GM21529 (cell line): ENCODE data around the gene MST1.

Experiments used
- ATAC-seq: cut with Tn5 transposase; IDR thresholded peaks from one replicate; pipeline ENCODE4 v1.9.1; 2021; ENCODE audit not compliant: unreplicated experiment

The MST1 gene

DNA sequence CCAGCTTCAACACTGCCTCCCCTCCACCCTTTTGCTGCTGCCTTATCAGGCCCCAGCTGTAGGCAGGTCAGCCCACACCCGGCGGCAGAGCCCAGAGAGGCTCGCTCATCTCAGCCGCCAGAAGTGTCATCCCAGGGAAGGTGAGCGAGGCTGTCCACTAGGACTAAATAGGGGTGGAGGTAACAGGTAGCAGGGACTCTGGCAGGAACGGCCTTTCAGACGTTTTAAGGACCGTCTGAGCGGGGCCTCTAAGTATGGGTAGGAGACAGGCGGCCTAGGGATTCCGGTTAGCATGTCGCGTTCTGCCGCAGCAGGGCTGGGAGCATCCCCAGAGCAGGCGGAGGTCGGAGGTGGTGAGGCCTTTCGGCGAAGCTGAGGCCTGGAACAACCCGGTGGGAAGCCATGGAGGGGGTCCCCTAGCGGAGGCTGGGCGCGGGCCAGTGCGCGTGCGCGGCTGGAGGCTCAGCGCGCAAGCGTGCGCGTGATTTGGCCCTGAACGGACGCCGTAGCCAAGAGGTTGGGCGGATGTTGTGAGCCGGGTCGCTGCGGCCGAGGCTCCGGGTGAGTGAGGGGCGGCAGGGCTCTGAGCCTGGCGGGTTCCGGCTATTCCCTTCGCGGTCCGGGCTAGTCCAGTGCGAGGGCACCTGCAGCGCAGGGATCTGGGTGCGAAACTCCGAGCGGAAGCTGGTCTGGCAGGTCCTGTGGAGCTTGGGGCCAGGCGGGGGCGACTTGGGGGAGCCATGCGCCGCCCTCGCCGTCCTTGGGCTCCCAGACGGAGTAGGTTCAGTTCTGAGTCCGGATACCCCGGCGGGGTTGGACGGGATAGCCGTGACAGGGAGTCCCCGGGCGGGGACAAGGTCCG lies at the start of gene MST1, which contains the start of gene RNF123:
Gene MST1 (minus strand): TSS at position 429 of the 862 bp plus-strand sequence. CDS start 783 bp downstream, outside the sequence.
Gene RNF123 (plus strand): TSS at position 512 of the 862 bp plus-strand sequence. CDS start 1,609 bp downstream, outside the sequence.
- peak; percentile 64 for ATAC-seq

DNA sequence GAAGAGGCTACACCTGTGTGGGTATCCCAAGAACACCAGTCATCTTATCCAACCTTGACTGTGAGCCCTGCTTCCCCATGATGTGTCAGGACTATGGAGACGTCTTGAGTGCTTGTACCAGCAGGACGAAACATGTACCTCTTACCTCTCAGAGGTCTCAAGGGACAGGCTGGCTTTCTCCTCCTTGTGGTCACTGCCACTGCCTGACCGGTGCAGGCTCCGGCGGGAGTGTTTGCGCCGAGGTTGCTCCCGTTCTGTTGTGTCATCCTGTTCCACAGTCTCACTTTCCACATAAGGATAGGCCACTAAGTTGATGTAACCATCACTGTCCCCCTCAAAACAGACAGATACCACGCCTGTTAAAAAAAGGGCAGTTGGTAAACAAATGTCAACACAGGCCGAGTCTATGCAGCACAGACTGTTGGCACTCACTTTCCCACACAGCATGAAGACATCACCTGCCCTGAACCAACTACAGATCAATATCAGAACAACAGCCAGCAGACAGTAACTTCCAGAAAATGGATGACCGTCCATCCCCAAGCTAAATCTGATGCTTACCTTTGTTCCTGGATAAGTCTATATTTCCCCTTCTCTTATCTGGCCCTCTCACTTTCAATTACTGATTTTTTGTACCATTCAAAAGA lies 48.9 kb upstream of the MST1 start:
- ATAC-seq = no peak

DNA sequence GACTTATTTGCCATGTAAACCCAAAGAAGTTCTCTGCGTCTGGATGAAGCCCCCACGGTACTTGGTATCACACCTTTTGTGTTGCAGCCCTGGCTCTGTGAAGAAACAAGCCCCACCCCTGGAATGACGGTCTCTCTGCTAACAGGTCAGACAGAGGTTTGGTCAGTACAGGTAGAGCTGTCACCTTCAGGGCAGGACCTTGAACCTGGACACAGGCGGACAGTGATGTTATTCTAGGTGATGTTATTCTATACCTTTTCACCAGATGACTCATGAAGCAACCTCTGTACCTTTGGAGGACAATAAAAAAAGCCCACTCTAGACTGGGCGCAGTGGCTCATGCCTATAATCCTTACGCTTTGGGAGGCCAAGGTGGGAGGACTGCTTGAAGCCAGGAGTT lies 45.5 kb upstream of the MST1 start:
- ATAC-seq = no peak

DNA sequence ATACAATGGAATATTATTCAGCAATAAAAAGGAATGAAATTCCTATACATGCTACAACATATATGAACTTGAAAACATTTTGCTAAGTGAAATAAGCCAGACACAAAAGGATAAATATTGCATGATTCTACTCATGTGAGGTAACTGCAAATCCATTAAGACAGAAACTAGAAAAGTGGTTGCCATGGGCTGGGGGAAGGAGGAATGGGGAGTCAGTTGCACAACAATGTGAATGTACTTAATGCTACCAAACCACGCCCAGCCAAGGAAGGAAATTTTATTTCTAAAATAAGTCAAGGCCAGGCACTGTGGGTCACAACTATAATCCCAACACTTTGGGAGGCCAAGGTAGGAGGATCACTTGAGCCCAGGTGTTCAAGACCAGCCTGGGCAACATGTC lies 44.3 kb upstream of the MST1 start:
- no peak for ATAC-seq

DNA sequence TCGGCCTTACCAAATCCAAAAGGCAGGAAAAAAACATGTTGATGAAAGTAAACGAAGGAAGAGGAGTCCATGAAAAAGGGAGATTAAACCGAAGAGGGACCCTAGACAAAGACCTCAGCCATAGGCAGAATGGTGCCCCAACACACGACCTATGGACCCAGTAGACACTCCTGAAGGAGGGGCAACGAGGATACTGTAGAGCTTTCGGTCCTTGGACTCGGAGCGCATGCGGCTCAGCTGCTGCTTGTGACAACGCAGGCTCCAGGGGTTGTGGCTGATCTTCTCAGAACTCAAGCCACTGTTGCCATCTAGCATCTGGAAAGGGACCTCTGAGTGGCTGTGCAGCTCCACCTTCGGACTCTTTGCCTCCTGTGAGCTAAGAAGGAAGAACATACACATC lies 43.3 kb upstream of the MST1 start:
- no peak for ATAC-seq

DNA sequence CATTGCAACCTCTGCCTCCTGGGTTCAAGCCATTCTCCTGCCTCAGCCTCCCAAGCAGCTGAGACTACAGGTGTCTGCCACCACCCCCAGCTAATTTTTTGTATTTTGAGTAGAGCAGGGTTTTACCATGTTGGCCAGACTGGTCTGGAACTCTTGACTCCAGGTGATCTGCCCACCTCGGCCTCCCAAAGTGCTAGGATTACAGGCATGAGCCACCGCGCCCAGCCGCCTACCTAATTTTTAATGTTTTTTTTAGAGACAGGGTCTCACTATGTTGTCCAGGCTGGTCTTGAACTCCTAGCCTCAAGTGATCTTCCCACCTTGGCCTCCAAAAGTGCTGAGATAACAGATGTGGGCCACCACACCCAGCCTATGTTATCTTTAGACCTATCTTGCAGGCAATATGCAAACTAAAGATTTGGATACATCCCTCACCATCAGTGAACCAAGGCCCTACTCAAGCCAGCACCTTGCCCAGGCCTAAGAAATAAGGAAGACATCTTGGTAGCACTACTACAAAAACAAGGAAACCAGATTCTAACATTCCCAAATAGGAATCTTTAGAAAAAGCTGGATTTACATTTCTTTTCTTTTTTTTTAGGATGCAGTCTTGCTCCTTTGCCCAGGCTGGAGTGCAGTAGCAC lies 40.8 kb upstream of the MST1 start:
- ATAC-seq = no peak

DNA sequence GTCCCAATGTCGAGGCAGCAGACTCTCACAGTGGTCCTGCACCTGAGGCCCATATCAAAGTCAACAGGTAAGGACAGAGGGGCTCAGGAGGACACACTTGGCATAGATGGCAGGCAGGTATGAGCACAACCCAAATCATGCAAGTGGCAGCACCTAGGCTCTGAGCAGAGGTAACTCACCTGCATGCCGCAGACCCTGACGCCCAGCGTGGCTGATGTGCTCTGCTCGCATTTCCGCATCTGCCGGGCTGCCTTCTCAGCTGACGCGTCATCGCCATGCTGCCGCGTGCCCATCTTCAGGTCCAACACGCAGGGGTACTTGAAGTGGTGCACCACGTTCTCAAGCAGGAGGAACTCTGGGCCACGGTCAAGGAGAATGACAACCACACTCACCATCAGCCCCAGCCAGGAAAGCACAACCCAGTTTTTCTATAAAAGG lies 38.7 kb upstream of the MST1 start:
- no peak for ATAC-seq

DNA sequence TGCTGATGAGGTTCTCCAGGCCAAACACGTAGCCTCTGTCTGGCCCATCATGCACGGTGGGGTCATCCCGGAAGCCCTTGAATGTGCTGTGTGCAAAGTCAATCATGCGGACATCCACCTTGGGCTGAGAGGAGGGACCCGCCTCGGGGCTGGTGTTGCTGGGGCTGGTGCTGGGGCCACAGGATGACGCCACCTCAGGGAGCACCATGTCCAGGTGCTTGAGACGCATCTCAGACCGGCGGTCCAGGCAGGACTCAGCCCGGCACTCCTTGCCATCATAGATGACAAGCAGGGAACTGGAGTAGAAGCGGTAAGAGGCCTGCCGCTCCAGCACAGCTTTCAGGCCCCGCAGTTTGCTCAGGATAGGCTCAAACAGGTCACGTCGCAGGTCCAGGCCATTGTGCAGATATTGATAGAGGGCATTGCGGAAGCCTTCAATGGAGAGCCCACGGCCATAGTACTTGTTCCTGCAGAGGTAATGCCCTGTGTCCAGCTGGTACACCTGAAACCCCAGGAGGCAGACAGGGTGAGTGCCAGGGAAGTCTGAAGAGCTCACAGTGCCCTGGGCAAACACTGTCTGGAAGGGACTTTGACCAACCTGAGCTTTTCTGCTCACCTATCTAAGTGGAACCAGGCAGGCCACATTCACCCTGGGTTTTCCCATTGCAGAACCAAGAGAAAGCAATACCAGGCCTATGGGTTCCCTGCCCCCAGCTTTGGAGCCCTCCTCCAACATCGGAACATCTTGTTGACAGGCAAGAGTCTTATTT lies 38.1 kb upstream of the MST1 start:
- no peak for ATAC-seq

DNA sequence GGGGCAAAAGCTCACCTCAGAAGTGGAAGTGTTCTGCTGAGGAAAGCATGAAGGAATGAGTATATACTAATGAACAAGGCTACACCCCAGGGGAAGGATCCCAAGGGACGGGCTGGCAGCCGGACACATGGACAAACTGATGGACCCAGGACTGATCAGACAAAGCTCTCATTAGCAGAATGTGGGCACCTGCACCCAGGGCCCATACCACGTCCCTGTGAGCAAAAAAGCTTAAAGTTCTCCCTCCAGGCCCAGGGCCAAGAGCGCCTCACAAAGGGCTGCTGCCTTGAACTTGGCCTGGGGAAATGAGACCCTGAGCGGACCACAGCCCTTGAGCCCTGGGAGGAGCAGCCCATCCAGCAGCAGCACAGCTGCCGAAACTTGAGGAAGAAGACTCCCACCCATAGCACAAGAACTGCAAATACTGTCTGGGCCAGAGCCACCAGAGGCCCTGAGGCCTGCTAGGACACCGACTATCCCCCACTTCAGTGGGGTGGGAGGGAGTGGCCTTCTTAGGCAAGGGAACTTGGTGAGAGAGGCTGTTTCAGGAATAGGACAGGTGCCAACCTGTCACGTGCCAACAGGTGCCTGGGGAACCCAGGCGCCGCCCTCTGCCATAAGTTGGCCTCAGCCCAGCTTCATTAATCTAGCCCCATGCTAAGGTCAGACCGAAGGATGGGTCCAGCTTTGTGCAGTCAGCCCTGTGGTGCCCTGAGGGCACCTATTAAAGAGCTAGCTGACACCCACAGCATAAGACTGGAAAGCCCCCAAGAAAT lies 36.8 kb upstream of the MST1 start:
- no peak for ATAC-seq

DNA sequence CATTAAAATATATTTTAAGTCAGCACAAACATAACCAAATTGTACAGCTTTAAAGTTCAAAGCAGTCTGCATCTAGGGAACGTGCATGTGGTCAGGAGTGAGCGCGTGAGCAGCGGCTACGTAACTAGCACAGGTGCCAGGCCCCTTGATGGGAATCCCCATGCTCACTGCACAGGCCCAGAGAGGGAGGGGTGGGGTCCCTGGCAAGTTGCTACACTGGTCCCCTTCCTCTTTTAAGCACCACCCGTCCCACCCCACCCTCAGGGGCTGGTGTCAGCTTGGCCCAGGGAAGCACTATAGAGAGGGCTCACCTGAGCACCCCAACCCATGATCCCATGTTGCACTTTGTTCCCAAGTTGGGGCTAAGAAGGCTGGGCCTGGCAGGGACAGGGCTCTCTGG lies 35.3 kb upstream of the MST1 start:
- ATAC-seq = no peak

DNA sequence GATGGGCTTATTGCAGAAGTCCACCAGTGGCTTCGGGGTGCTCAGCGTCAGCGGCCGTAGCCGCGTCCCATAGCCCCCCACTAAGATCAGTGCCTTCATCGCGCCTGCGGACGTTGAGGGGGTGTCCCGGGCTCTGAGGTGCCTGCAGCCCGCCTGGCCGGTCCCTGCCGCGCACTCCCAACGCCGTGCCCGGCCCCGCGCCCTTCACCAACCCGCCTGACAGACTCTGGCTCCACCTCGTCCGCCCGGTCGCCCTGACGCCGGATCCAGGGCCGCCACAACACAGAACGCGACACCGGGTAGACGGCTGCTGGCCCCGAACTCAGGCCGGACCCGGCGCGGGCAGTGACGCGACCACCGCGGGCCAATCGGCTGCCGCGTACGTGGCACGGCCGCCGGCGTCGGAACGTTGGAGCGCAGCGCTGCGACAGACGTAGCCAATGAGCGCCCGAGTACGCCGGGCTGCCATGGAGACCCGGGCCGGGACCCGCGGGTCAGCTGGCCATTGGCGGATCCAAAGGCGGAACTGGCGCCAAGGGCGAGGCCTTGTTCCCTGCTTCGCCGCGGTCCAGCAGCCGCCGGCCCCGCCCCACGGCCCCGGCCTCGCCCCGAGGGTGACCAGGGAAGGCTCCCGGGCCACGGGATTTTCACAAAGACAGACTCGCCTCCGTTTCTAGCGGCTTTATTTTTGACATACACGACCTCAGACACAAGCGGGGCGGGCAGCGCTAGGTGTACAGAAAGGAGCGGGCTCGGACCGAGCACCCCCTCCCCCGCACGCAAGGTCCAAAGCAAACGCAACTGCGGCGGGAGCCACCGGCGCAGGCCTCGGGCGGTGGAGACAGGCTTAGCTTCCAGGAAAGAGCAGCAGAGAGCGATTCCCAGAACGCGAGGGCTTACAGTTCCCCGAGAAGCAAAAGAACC lies 34.6 kb upstream of the MST1 start, which contains the start of gene GMPPB:
Gene GMPPB (minus strand): TSS at position 324 of the 924 bp plus-strand sequence. CDS start 225 bp downstream, at position 99.
- ATAC-seq = peak; percentile 74

DNA sequence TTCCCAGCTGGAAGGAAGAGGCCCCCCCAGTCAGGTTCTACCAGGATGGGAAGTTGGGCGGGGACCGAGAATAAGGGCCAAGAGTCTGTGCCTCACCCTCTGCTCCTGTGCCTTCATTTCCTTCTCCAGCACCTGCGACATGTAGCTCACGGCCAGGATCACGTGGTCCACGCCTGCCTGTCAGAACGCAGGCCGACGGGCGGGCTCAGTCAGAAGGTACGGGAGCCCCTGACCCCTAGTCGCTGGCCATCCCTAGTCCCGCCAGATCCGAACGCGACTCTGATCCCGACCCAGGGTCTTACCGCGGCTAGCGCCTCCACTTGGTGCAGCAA lies 34.0 kb upstream of the MST1 start:
- ATAC-seq = no peak

DNA sequence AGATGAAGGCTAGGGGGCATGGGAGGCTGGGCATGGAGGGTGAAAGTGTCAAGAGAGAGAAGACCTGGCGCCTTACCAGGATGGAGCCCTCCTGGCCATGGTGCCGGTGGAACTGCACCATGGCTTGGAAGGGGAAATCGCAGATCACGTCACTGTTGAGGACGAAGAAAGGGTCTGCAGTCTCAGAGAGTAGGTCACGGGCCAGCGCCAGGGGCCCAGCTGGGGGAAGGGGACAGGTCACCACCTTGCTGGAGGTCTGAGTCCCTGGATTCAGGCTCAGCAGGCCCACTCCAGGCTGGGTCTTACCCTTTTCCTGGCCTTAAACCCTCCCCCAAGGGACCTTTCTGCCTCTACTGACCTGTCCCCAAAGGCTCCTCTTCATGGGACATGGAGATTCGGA lies 33.6 kb upstream of the MST1 start:
- no peak for ATAC-seq

DNA sequence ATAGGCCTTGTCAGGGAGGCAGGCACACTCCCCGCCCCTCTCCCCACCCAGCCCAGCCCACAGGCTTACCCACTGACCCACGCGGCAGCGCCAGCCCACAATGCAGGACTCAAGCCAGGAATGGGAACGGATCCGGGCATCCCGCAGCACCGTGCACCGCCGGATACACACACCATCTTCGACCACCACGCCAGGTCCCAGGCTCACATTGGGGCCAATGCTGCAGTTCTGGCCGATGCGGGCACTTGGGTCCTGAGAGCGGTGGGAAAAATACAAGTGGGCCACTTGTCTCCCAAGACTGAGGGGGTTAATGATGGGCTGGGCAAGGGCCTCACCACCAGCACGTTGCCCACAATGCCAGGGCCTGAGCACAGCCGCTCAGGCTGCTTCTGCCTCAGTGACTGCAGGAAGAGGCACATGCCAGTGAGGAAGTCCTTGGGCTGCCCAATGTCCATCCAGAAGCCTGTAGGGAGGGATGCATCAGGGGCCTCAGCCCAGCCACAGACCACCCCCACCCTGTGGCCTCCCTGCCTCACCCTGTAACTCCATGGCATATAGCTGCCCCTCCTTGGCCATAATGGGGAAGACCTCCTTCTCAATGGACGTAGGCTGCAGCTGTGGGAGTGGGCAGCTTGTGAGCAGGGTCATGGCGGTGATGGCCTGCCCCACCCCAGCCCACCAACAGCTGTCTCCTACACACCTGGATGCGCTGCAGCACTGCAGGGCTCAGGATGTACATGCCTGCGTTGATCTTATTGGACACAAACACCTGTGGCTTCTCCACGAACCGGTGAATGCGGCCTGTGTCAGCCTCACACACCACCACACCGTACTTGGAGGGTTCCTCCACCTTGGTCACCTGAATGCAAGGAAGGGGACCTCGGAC lies 32.9 kb upstream of the MST1 start:
- ATAC-seq = no peak

DNA sequence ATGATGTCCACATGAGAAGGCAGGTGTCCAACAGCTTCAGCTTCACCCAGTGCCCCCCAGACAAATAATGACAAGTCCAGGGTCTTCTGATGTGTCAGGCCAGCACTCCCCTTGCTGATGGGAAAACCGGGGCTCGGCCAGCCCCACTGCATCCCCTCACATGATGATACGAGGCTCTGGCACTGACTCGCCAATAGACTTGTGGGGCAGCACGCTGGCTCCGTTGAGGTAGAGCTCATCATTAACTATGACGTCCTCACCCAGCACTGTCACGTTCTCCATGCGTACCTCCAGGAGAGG lies 32.3 kb upstream of the MST1 start:
- no peak for ATAC-seq

DNA sequence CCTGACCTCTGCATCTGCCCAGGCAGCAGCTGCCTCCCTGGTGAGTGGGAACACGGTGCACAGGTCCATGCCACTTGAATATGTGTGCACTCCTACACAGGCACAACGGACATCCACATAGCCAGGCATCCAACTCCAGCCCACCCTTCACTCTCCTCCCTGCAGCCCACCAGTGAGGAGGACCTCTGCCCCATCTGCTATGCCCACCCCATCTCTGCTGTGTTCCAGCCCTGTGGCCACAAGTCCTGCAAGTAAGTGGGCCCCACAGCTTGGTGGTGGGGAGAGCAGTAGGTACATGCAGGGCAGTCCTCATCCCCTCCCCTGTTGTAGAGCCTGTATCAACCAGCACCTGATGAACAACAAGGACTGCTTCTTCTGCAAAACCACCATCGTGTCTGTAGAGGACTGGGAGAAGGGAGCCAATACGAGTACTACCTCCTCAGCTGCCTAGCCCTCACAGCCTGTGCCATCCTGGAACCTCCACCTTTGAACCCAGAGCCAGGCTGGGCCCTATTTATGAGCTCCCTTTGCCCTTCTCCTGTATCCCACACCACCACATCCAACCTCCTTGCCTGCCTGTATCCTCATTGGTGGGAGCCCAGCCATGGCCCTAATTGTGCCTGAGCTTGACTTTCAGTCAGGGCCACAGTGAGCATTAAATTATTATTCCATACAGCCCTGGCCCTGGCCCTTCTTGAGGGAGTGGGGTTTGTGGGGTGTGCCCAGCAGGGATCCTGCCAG lies 31.8 kb upstream of the MST1 start:
- ATAC-seq = no peak

DNA sequence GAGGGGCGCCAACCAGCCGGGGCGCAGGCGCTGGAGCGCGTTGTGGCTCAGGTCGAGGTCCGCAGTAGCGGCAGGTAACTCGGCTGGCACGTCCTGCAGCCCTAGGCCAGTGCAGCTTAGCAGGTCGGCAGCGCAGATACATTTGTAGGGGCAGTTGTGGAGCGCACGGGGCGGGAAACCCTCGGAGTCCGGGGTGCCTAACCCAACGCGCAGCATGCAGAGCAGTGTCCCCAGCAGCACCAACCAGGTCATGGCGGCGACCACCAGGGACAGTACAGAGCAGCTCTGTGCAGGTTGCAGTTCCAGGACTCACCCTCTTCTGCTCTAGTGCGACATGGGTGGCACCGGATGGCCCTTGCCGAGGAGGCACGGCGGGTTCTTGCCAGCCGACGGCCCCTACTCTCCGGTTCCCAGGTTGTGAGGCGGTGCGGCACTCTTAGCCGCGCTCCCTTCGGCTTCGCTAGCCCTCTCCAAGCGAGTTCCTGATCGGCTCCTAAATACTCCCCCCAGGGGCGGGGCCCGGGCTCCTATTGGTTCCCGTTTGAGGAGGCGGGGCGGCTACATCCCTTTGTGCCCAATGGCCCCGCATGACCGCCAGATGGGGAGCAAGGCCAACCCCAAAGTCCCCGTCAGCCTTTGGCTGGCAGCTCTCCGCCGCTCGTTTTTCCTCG lies 30.1 kb upstream of the MST1 start, which contains the start of gene AMIGO3:
Gene AMIGO3 (minus strand): TSS at position 471 of the 671 bp plus-strand sequence. CDS start 219 bp downstream, at position 252.
- ATAC-seq = peak; percentile 52
